HG03342 (cell line): ENCODE measurements around the gene SETD9.
A peak's percentile ranks its signal among the peaks of the same experiment; 100 is the strongest.

Experiments
- ATAC-seq: cut with Tn5 transposase; IDR thresholded peaks from one replicate; pipeline ENCODE4 v1.9.1; 2021; ENCODE audit warnings: mild to moderate bottlenecking, moderate library complexity; ENCODE audit not compliant: unreplicated experiment

The SETD9 gene

GRCh38 chr5:56934325-56934724 lies 24.9 kb downstream of the SETD9 start:
- ATAC-seq, result no peak

- ATAC-seq, result no peak
Measured at GRCh38 chr5:56938858-56939257, 29.5 kb downstream of the SETD9 start.

GRCh38 chr5:56941981-56942380 lies 32.6 kb downstream of the SETD9 start:
- no peak for ATAC-seq

GRCh38 chr5:56947052-56947451 lies 37.7 kb downstream of the SETD9 start:
- no peak for ATAC-seq

GRCh38 chr5:56950626-56951125 lies 41.3 kb downstream of the SETD9 start:
- ATAC-seq, result peak; percentile 55

- peak; percentile 47 for ATAC-seq
Measured at GRCh38 chr5:56951126-56951945, 41.9 kb downstream of the SETD9 start.

GRCh38 chr5:56951946-56952691 lies 42.7 kb downstream of the SETD9 start, which contains the start of gene MIER3:
Gene MIER3 (minus strand): TSS chr5:56952123. CDS start chr5:56952102, 21 bp downstream.
- peak; percentile 92 for ATAC-seq

GRCh38 chr5:56954262-56954661 lies 44.9 kb downstream of the SETD9 start:
- no peak for ATAC-seq

- no peak for ATAC-seq
Measured at GRCh38 chr5:56958595-56958994, 49.2 kb downstream of the SETD9 start.

GRCh38 chr5:56959326-56959725 lies 49.9 kb downstream of the SETD9 start:
- no peak for ATAC-seq

GRCh38 chr5:56961746-56962145 lies 52.4 kb downstream of the SETD9 start:
- no peak for ATAC-seq

GRCh38 chr5:56962286-56962685 lies 52.9 kb downstream of the SETD9 start:
- no peak for ATAC-seq

- no peak for ATAC-seq
Measured at GRCh38 chr5:56963246-56963645, 53.9 kb downstream of the SETD9 start.

- ATAC-seq, result no peak
Measured at GRCh38 chr5:56964173-56964572, 54.8 kb downstream of the SETD9 start.
